Astrocyte (in vitro differentiated cells and primary cell): Measurements from ENCODE around the gene AMDHD1.

Experiments used
- EZH2 ChIP-seq: IDR thresholded peaks from 2 replicates; pipeline ENCODE4 v1.6.1; 2012; ENCODE audit warnings: mild to moderate bottlenecking, low read length, inconsistent platforms; ENCODE audit not compliant: insufficient read depth
- TF ChIP-seq, protein P1 (sequence below): IDR thresholded peaks from 2 replicates; pipeline ENCODE4 v1.5.1; 2011; ENCODE audit warnings: low read depth, mild to moderate bottlenecking, inconsistent platforms, low read length, moderate library complexity; ENCODE audit not compliant: insufficient read depth

DNA sequence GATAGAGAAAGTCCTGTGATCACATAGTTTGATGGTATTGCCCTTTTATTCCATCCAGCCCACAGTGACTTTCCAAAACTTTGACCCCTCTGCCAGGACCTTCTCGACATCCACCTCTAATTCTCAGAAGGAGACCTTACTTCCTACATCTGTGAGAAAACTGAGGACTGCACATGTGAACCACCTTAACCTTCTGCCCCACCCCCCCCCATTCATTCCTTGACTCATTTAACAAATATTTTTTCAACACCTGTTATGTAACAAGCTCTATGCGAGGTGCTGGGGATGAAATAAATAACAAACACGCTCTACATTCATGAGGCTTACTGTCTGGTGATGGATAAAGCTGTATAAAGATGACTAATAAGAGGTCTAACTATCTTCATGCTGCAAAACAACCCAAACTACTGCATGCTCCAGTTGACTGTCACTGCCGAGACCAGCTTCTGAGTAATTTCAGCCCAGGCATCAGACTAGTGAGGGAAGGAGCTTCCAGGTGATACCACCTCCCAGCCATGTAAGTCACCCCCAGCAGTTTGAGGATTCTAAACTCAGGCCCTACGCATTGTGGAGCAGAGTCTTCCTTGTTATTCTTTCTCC, 54.9 kb downstream of the AMDHD1 start:
- TF ChIP-seq, protein P1, sequence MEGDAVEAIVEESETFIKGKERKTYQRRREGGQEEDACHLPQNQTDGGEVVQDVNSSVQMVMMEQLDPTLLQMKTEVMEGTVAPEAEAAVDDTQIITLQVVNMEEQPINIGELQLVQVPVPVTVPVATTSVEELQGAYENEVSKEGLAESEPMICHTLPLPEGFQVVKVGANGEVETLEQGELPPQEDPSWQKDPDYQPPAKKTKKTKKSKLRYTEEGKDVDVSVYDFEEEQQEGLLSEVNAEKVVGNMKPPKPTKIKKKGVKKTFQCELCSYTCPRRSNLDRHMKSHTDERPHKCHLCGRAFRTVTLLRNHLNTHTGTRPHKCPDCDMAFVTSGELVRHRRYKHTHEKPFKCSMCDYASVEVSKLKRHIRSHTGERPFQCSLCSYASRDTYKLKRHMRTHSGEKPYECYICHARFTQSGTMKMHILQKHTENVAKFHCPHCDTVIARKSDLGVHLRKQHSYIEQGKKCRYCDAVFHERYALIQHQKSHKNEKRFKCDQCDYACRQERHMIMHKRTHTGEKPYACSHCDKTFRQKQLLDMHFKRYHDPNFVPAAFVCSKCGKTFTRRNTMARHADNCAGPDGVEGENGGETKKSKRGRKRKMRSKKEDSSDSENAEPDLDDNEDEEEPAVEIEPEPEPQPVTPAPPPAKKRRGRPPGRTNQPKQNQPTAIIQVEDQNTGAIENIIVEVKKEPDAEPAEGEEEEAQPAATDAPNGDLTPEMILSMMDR: no peak
- no peak for TF ChIP-seq EZH2
